ENCODE results near the gene USP43.

USP43 gene

DNA sequence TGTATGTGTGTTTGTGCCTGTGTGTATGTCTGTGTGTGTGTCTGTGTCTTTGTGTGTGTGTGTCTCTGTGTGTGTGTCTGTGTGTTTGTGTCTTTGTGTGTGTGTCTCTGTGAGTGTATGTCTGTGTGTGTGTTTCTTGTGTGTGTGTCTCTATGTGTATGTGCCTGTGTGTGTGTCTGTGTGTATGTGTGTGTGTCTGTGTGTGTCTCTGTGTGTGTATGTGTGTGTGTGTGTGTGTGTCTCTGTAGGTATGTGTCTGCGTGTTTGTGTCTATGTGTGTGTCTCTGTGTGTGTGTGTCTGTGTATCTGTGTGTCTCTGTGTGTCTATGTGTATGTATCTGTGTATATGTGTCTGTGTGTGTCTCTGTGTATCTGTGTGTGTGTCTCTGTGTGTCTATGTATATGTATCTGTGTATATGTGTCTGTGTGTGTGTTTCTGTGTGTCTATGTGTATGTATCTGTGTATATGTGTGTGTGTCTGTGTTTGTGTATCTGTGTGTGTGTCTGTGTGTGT, 70.2 kb downstream of the USP43 start:
- DNase-seq: no peak

DNA sequence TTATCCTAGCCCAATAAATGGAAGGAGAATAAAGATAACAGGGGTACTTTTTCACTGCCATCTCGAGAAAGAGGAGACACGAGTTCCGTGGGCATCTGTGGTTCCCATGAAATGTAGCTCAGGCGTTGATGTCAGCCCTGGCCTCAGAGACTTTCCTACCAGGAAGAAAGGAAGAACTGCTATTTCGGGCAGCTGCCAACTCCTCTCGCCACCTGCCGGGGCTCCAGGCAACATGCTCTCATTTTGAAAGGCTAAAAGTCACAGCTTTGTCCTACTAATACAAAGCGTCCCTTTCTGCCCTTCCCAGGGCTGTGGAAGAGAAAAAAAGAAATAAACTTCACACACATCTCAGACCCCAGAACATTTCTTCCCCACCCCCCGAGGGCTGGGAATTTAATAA, 80.3 kb downstream of the USP43 start:
- no peak for DNase-seq

DNA sequence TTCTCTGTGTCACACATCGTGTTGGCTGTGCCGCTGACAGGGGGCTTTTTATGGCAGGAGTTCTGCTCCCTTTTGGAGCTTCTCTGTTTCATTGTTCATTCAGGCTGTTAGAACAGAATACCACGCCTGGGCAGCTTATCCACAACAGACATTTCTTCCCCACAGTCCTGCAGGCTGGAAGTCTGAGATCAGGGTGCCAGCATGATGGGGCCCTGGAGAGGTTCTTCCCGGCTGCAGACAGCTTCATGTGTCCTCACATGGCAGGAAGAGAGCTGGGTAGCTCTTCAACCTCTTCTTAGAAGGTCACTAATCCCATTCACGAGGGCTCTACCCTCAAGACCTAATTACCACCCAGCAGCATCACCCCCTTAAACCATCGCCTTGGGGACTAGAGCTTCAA, 81.0 kb downstream of the USP43 start:
- DNase-seq: no peak

DNA sequence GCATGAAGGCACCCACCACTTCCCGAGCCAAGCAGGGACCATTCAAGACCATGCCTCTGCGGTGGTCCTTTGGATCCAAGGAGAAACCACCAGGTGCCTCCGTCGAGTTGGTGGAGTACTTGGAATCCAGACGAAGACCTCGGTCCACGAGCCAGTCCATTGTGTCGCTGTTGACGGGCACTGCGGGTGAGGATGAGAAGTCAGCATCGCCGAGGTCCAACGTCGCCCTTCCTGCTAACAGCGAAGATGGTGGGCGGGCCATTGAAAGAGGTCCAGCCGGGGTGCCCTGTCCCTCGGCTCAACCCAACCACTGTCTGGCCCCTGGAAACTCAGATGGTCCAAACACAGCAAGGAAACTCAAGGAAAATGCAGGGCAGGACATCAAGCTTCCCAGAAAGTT, 82.7 kb downstream of the USP43 start:
- DNase-seq: no peak

DNA sequence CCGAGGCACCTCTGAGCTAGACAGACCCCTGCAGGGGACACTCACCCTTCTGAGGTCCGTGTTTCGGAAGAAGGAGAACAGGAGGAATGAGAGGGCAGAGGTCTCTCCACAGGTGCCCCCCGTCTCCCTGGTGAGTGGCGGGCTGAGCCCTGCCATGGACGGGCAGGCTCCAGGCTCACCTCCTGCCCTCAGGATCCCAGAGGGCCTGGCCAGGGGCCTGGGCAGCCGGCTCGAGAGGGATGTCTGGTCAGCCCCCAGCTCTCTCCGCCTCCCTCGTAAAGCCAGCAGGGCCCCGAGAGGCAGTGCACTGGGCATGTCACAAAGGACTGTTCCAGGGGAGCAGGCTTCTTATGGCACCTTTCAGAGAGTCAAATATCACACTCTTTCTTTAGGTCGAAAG, 83.2 kb downstream of the USP43 start:
- no peak for DNase-seq

DNA sequence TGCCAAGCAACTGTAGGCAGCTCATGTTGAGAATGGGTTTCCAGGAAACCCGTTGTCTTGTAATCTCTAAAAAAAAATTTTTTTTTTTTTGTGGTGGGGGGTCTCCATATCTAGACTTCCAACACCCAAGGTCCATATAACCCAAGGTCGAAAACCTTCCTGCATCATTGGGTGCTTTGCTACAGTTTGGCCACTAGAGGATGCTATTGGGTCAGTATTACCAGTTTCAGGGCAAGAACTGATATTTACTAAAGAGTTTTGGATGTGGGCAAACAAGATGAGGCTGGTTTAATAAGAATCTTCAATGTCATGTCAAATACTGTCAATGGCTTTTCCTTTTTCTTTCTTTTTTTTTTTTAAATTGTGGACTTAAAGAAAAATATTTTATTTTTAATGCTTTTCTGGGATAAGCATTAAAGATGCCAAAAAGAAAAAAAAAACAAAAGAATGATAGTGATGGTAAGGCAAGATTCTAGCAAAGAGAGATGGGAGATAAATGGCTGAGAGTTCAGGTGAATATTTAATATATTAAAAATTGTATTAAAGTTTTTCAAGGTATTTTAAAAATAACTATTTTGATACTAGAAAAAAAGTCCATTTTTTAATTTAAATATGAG, 83.8 kb downstream of the USP43 start:
- DNase-seq: no peak

DNA sequence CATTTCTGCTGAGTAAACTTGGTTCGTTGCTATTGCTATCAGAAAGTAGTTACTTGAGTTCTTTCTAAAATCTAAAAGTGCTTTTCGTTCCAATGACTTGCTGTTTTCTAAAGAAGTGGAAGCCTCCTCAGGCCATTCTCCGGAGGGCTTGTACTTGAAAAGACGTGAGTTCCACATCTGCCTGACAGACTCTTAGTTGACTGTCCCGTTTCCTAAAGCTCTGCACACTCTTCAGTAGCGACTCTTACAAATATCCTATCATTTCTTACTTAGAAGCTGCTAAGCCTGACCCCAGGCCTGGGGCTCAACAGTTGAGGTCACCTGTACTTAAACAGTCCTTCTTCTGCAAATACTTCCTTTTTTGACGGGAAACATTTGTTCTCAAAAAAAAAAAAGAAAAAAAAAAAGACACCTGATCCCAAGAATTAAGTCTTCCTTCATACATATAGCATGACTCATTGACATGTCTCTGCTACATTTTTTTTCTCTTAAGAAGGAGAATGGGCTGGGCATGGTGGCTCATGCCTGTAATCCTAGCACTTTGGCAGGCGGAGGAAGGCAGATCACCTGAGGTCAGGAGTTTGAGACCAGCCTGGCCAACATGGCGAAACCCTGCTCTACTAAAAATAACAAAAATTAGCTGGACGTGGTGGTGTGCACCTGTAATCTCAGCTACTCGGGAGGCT, 84.6 kb downstream of the USP43 start:
- DNase-seq: no peak

DNA sequence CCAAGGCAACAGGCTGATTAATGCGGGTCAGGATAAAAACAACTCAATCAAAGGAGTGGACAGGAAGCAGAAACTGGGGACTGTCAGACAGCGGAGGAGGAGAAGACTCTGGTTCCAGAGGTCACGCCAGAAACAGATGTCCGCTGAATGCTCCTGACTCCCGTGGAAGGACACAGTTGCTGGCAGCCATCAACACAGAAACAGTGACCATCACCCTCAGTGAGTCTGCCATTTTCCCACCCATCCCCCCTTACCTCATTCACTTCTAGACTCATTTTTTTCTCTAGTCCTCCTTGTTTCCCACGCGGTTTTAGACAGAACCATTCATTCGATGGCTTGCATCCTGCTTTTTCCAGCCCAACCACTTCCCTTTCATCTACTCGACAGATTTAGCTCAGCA, 105.2 kb downstream of the USP43 start:
- DNase-seq: no peak

DNA sequence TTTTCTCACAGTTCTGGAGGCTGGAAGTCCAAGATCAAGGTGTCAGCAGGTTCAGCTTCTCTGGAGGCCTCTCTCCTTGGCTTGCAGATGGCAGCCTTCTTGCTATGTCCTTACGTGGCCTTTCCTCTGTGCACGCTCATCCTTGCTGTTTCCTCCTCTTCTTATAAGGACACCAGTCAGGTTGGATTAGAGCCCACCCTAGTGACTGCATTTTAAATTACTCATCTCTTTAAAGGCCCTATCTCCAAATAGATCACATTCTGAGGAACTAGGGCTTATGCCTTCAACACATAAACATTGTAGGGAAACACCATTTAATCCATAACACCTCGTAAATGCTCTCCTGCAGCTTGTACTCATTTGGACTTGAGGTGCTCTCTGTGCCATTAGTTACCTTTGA, 109.8 kb downstream of the USP43 start:
- DNase-seq: no peak

DNA sequence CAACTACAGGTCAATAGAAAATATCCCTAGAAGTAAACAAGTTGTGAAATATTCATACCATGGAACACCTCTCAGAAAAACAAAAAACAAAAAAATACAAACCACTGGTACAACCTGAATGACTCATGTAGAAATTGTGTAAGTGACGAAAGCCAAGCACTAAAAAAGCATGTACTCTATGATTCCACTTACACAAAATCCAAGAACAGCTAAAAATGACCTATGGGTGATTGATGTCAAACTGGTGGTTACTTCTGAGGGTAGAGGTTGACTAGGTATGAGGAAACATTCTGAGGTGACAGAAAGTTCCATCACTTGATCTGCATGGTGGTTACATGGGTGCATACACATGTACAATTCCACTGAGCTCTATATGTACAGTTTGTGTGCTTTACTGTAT, 114.9 kb downstream of the USP43 start:
- no peak for DNase-seq

DNA sequence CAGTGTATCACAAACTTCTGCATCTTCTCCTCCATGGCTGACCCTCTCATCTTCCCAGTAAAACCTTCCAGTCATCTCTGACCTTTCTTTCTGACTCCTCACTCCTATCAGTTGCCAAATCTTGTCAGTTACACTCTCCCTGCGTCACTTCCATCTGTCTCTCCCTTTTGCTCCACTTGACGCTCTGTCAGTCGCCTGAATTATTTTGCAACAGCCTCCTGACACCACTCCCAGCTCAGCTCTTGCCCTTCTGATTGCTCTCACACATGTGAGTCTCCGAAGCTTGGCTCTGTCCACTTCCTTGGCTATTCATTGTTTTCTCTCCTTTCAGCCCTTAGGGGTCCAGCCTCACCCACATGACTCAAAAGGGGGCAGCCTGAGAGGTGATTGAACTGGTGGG, 118.3 kb downstream of the USP43 start:
- DNase-seq: no peak

DNA sequence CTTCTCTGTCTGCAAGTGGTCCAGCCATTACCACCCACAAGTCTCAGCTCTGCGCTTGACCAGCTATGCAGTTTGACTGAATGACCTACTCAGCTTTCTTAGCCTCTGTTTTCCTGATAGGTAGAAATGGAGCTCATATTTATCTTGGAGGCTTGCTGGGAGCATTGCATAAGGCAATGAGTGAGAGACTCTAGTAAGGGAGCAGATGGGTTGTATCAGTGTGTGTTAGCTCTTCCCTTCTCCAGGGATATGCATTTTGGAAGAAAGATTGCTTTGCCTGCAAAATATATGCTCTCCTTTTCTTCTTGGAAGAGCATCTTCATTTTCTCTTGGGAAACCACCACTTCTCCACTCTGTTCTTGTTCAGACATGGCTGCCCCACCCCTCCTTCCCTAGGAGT, 120.0 kb downstream of the USP43 start:
- no peak for DNase-seq

DNA sequence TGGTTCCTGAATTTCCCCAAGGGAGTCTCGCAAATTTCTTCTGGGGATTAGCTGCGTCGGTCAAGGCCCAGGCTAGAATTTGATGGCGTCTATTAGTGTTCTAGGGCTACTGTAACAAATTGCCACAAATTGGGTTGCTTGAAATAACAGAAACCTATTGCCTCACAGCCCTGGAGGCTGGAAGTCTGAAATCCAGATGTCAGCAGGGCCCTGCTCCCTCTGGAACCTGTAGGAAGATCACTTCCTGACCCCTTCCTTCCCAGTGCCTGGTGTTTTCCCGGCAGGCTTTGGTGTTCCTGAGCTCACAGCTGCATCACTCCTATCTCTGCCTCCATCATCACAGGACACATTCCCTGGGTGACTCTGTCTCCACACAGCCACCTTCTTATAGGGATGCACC, 121.7 kb downstream of the USP43 start:
- DNase-seq: no peak

DNA sequence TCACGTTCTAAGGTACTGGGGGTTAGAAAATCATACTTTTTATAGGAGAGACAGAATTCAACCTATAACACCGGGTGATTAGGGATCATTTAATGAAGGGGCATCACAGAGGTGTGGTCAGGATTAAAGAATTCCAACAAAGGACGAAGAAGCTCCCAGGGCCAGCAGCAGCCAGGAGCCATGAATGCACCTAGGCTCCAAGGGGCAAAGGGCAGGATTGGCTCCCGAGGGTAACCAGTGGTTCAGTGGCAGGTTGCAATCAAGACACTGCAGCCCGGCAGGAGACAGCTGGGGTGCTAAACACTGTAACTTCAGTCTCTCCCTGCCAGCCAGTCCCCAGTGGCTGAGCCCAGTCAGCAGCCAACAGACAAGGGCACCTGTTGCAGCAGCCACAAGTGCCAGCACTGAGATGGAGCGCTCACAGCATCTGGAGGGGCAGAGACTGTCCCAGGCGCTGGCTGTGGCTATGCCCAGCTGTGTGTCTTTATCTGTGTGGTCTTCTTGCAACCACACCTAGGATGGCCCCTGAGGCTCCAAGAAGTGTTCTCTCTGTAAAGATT, 122.2 kb downstream of the USP43 start:
- DNase-seq: no peak

DNA sequence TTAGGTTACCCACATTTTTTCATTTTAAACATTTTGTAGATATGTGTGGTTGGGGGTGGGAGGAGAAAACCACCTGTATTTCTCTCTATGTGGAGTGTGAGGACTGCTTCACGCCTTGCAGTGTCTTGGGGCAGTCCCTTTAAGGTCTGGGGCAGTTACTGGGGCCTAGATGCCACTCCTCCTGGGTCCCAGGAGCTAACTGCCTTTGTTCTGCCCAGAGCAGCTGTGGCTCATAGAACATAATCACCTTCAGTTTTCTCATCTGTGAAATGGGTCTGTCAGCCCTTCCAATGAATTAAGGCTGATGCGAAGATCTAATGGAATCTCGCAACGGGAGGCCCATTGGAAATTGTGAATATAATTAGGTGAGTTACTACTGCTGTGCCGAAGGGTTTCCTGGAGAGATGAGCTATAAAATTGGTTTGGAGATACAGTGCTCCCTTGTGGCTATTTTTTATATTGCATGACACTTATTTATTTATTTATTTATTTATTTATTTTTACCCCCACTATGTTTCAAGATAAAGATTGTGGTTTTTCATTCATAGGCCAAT, 123.1 kb downstream of the USP43 start:
- no peak for DNase-seq

DNA sequence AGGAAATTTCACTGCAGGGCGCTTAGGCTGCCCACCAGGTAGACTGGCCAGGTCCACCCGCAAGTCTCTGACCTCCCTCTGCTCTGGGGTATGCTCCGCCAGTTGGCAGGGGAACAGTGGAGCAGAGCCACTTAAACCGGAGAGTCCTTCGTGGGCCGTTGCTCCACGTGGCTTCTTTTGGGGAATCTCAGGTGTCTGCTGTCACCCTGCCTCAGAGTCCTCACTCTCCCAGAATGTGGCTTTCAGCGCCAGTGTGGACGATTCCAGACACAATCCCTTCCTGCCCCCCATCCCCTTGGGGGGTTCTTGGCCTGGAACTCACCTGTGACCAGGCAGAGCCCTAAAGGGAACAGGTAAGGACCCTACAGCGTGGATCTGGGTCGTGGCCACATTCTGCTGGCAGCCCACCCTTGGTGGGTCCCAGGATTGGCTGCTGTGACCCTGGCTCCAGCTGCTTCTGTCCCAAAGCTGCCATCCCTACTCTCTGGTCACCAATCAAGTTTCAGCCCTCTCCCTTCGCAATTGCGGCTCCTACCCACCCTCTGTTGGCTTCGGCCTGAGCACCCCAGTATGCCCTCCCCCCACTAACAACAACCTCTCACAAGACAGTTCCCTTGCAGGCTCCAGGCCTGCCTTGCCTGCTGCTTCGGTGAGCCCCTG, 123.8 kb downstream of the USP43 start:
- no peak for DNase-seq

DNA sequence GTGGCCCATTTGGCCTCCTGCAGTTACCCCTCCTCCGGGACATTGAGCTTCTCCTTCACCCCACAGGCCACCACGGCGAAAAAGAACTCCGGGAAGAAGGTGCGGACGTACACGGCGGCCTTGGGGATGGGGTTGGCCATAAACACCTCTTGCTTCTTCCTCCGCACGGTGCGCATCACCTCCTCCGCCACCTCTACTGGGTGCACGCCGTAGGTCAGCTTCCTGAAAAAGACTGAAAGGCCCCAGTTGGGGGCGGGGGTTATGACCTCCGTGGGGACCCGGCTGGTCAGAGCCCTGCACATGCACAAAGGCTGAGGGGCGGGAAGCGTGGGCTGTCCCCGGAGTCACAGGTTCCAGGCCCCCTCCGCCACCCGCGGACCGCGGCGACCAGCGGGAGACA, 126.1 kb downstream of the USP43 start:
- DNase-seq: no peak

DNA sequence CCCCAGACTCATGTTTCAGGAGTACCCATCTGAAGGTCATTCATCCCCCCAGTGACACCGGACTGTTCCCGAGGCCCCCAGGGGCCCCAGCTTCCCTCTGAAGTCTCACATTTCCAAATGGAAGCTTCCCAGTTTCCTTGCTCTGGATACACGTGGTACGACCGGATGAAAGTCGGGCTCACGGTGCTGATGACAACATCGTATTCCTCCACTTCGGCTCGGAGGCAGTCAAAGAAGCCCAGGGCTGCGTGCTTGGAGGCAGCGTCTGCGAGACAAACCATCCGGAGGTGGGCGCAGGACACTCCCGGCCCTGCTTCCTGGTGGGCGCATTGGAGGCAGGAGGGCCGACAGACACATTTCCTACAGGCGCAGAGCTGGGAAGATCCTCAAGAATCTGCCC, 127.3 kb downstream of the USP43 start:
- DNase-seq: no peak

DNA sequence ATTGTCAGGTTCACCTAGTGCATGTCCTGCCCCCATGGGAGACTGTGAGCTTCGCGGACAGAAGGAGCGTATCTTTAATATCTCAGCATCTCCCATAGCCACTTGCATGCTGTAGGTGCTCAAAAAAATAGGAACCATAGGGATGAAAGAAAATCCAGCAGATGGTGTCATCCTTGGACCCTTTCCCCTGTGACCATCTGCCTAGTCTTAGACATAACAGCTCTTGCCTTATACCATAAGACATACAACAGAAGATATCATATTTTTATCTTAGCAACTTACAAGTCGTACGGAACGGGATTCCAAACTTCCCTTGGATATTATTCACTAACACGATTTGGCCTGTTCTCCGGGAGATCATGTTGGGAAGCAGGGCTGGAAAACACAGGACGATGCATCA, 131.6 kb downstream of the USP43 start:
- no peak for DNase-seq

Data from activated effector memory CD4-positive, alpha-beta T cell treated with anti-CD3 and anti-CD28 coated beads, Interleukin-2, amount 50 U/mL, for 16 hours (primary cell).